GM10248 (cell line): ENCODE measurements around the gene HDAC6.
"Not testable (repeated sequence)": the region's sequence is repeated elsewhere in the genome, so short reads cannot be mapped to it uniquely, and the experiment has no call there.

Experiments
- CTCF ChIA-PET: fragments of 300-600 bp; sonication (Branson Sonifier 250); formaldehyde crosslinking; extraction: SDS; loops from one replicate; lab custom pipeline; 2021; ENCODE audit warnings: antibody characterized with exemption; lab: Yijun Ruan, JAX
- POLR2A ChIA-PET: fragments of 350-650 bp; sonication (Branson Sonifier 250); formaldehyde crosslinking; extraction: SDS; loops from one replicate; lab custom pipeline; 2020; ENCODE audit warnings: antibody characterized with exemption; lab: Yijun Ruan, JAX
- DNase-seq: peaks from one replicate; pipeline ENCODE4 v3.0.0; 2012; ENCODE audit errors: extremely low spot score
- CTCF ChIP-seq: IDR thresholded peaks from 2 replicates; pipeline ENCODE4 v1.5.1; 2012; ENCODE audit warnings: mild to moderate bottlenecking, low read depth; ENCODE audit errors: extremely low read depth, missing control alignments, control extremely low read depth

The HDAC6 gene

GRCh38 chrX:48818866-48819265 is 17.0 kb downstream of the HDAC6 start:
- CTCF ChIA-PET: no interaction called here

GRCh38 chrX:48819394-48819793 is 17.5 kb downstream of the HDAC6 start:
- CTCF ChIA-PET, DNase-seq: not testable (repeated sequence)
- POLR2A ChIA-PET: interaction anchor here (0.7 kb wide), 1 partner anchor 260 kb away, joined by 5 read pairs; no protein-coding TSS in a partner anchor

More at GRCh38 chrX:48818866-48819265, 17.0 kb downstream of the HDAC6 start:
- no peak for TF ChIP-seq CTCF
- POLR2A ChIA-PET: interaction anchor here (0.5 kb wide), 1 partner anchor 289 kb away, joined by 6 read pairs; no protein-coding TSS in a partner anchor
- DNase-seq: no peak

GRCh38 chrX:48823053-48823452 is 21.2 kb downstream of the HDAC6 start:
- DNase-seq: no peak
- CTCF ChIA-PET: no interaction called here
- POLR2A ChIA-PET: no interaction called here
- TF ChIP-seq CTCF: no peak

- no peak for DNase-seq
- ChIA-PET CTCF (no interaction called here), POLR2A (no interaction called here)
- TF ChIP-seq CTCF: no peak
Measured at GRCh38 chrX:48824066-48824465, 22.2 kb downstream of the HDAC6 start.

GRCh38 chrX:48826135-48826875 is 24.4 kb downstream of the HDAC6 start, which contains the start of gene ERAS:
TSS of gene ERAS (plus strand) at chrX:48826513. CDS start at chrX:48829124, 2,611 bp downstream.
- ChIA-PET POLR2A (no interaction called here), CTCF (interaction anchor here (1.0 to 1.6 kb wide), 2 partner anchors 21 to 23 kb away, joined by 3 to 4 read pairs; no protein-coding TSS in a partner anchor)
- DNase-seq: no peak
- peak; percentile 33 for TF ChIP-seq CTCF

GRCh38 chrX:48826876-48827653 is 25.2 kb downstream of the HDAC6 start:
- no peak for TF ChIP-seq CTCF
- DNase-seq: no peak
- ChIA-PET CTCF (interaction anchor here (1.6 kb wide), 1 partner anchor 21 kb away, joined by 4 read pairs; no protein-coding TSS in a partner anchor), POLR2A (no interaction called here)
